ENCODE data around the gene SRGAP3.

Gene SRGAP3

DNA sequence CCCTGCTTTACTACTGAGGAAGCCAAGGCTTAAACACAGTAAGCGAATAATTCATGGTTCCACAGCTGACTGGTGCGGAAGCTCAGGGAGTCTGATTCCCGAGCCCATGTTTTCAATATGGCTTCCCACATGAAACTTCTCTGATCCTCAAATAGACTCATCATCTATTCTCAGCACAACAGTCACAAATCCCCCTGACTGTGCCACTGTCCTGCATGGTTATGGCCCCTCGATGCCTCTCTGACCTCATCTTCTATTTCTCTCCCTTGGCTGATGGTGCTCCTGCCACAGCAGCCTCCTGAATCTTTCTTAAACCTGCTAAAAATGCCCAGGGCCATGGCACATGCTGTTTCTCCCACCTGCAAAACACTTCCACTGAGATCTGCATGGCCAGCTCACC is 43.2 kb downstream of the SRGAP3 start:
- Histone ChIP-seq H3K27ac (no peak overlapping the region), H3K9ac (no peak overlapping the region), H3K9me3 (no peaks in the 10 kb centered on the region), H4K20me1 (no peaks in the 10 kb centered on the region), H3K4me2 (peak overlapping the region; percentile 39; the same call in 1 of the 2 replicates), H3K36me3 (no peaks in the 10 kb centered on the region), H3K4me1 (peaks cover 11% of the 10 kb centered on the region), H3K4me3 (no peak overlapping the region), H3K27me3 (no peaks in the 10 kb centered on the region)
- TF ChIP-seq Cebpa-rat (IDR thresholded peaks at IDR 0.05), result no peak

- Histone ChIP-seq H3K9me3 (no peaks in the 10 kb centered on the region), H3K4me3 (no peak overlapping the region), H3K27me3 (no peaks in the 10 kb centered on the region), H3K36me3 (no peaks in the 10 kb centered on the region), H3K27ac (no peak overlapping the region), H4K20me1 (no peaks in the 10 kb centered on the region), H3K4me1 (peaks cover 11% of the 10 kb centered on the region), H3K9ac (no peak overlapping the region), H3K4me2 (no peak overlapping the region)
- TF ChIP-seq Cebpa-rat (IDR thresholded peaks at IDR 0.05), result no peak
Measured at GRCh38 chr3:9205345-9206143, 43.9 kb downstream of the SRGAP3 start.

GRCh38 chr3:9204253-9204992 is 45.0 kb downstream of the SRGAP3 start:
- no peak for TF ChIP-seq Cebpa-rat (IDR thresholded peaks at IDR 0.05)
- H4K20me1 ChIP-seq, result no peaks in the 10 kb centered on the region
- no peaks in the 10 kb centered on the region for H3K27me3 ChIP-seq
- no peak overlapping the region for H3K4me3 ChIP-seq
- no peak overlapping the region for H3K4me2 ChIP-seq
- peaks cover 11% of the 10 kb centered on the region for H3K4me1 ChIP-seq
- H3K9ac ChIP-seq, result no peak overlapping the region
- no peaks in the 10 kb centered on the region for H3K36me3 ChIP-seq
- no peak overlapping the region for H3K27ac ChIP-seq
- no peaks in the 10 kb centered on the region for H3K9me3 ChIP-seq

DNA sequence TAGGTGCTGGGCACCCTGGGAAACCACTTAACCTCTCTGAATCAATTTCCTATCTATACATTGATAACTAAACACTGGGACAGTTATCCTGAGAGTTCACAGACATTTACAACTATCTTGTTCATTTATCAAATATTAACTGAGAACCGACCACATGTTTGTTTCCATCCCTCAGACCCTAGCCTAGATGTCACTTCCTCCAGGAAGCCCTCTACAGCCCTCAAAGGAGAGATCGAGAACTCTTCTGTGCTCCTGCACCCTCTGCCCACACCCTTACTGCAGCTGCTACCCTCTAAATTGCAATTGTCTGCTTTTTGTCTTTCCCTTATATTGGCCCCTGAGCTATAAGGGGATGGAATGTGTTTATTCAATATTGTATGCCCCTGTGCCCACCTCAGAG is 46.1 kb downstream of the SRGAP3 start:
- no peak overlapping the region for H3K27ac ChIP-seq
- no peaks in the 10 kb centered on the region for H3K9me3 ChIP-seq
- H3K36me3 ChIP-seq, result no peaks in the 10 kb centered on the region
- no peak for TF ChIP-seq Cebpa-rat (IDR thresholded peaks at IDR 0.05)
- no peak overlapping the region for H3K4me2 ChIP-seq
- H3K4me1 ChIP-seq, result peaks cover 11% of the 10 kb centered on the region
- H3K9ac ChIP-seq, result no peak overlapping the region
- H4K20me1 ChIP-seq, result no peaks in the 10 kb centered on the region
- no peak overlapping the region for H3K4me3 ChIP-seq
- no peaks in the 10 kb centered on the region for H3K27me3 ChIP-seq

- Histone ChIP-seq H3K27ac (no peak overlapping the region), H3K4me3 (no peak overlapping the region), H4K20me1 (no peaks in the 10 kb centered on the region), H3K27me3 (no peaks in the 10 kb centered on the region), H3K36me3 (no peaks in the 10 kb centered on the region), H3K4me2 (no peak overlapping the region), H3K4me1 (peaks cover 9% of the 10 kb centered on the region), H3K9ac (no peak overlapping the region), H3K9me3 (no peaks in the 10 kb centered on the region)
- no peak for TF ChIP-seq Cebpa-rat (IDR thresholded peaks at IDR 0.05)
Measured at GRCh38 chr3:9202546-9202945, 46.9 kb downstream of the SRGAP3 start.

GRCh38 chr3:9201955-9202354 is 47.5 kb downstream of the SRGAP3 start:
- H3K9me3 ChIP-seq, result no peaks in the 10 kb centered on the region
- no peaks in the 10 kb centered on the region for H3K27me3 ChIP-seq
- H3K4me2 ChIP-seq, result no peak overlapping the region
- no peak overlapping the region for H3K9ac ChIP-seq
- H3K36me3 ChIP-seq, result no peaks in the 10 kb centered on the region
- no peak for TF ChIP-seq Cebpa-rat (IDR thresholded peaks at IDR 0.05)
- no peak overlapping the region for H3K4me3 ChIP-seq
- no peak overlapping the region for H3K27ac ChIP-seq
- H4K20me1 ChIP-seq, result no peaks in the 10 kb centered on the region
- peaks cover 5% of the 10 kb centered on the region for H3K4me1 ChIP-seq

GRCh38 chr3:9201266-9201665 is 48.2 kb downstream of the SRGAP3 start:
- H4K20me1 ChIP-seq, result no peaks in the 10 kb centered on the region
- no peak for TF ChIP-seq Cebpa-rat (IDR thresholded peaks at IDR 0.05)
- no peak overlapping the region for H3K27ac ChIP-seq
- H3K27me3 ChIP-seq, result no peaks in the 10 kb centered on the region
- no peak overlapping the region for H3K4me3 ChIP-seq
- H3K9me3 ChIP-seq, result no peaks in the 10 kb centered on the region
- no peak overlapping the region for H3K4me2 ChIP-seq
- H3K9ac ChIP-seq, result no peak overlapping the region
- H3K4me1 ChIP-seq, result peaks cover 2% of the 10 kb centered on the region
- no peaks in the 10 kb centered on the region for H3K36me3 ChIP-seq

- Histone ChIP-seq H3K9ac (no peak overlapping the region), H3K9me3 (no peaks in the 10 kb centered on the region), H3K27me3 (no peaks in the 10 kb centered on the region), H4K20me1 (no peaks in the 10 kb centered on the region), H3K4me2 (no peak overlapping the region), H3K4me3 (no peak overlapping the region), H3K36me3 (no peaks in the 10 kb centered on the region), H3K4me1 (no peaks in the 10 kb centered on the region), H3K27ac (no peak overlapping the region)
- TF ChIP-seq Cebpa-rat (IDR thresholded peaks at IDR 0.05), result no peak
Measured at GRCh38 chr3:9199775-9200174, 49.7 kb downstream of the SRGAP3 start.

DNA sequence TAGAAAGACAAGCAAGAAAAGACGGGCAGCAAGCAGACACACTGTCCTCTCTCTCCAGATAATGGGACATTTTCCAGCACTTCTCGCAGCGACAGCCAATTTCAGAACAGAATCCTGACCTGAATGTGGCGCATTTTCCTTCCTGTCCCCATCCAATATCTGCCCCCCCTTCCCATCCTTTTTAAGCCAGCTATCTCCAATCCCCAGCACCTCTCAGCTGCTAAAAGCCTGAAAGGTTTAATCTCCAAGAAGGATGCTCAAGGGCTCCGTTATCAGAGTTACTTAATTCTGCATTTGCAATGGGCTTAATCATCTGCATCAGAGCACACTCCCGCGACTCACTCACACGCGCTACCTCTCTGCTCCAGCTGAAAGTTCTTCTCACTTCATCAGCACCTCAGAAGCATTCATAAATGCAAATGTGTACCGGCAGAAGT is 50.5 kb downstream of the SRGAP3 start:
- Histone ChIP-seq H3K36me3 (no peaks in the 10 kb centered on the region), H3K27me3 (no peaks in the 10 kb centered on the region), H3K4me2 (no peak overlapping the region), H3K27ac (no peak overlapping the region), H3K9me3 (no peaks in the 10 kb centered on the region), H3K4me3 (no peak overlapping the region), H4K20me1 (no peaks in the 10 kb centered on the region), H3K9ac (no peak overlapping the region), H3K4me1 (no peaks in the 10 kb centered on the region)
- TF ChIP-seq Cebpa-rat (IDR thresholded peaks at IDR 0.05), result no peak

DNA sequence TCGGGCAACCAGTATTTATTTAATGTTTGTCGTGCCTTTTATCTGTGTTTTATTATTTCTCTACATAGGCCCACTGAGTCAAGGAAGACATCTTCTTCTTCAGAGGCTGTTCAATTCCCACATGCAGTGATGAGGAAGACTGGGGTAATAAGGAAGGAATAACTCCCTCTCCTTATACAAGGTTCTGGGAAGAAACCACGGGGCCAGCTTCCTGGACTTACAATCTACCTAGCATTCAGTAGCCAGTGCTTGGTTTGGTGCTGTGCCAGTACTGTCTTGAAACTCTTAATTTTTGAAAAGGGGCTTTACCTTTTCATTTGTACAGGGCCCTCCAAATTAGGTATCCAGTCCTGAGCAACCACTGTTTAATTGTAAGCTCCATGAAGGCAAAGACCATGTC is 51.2 kb downstream of the SRGAP3 start:
- no peak overlapping the region for H3K4me3 ChIP-seq
- H3K36me3 ChIP-seq, result no peaks in the 10 kb centered on the region
- TF ChIP-seq Cebpa-rat (IDR thresholded peaks at IDR 0.05), result no peak
- no peak overlapping the region for H3K4me2 ChIP-seq
- no peak overlapping the region for H3K9ac ChIP-seq
- H4K20me1 ChIP-seq, result no peaks in the 10 kb centered on the region
- H3K9me3 ChIP-seq, result no peaks in the 10 kb centered on the region
- H3K4me1 ChIP-seq, result no peaks in the 10 kb centered on the region
- no peak overlapping the region for H3K27ac ChIP-seq
- no peaks in the 10 kb centered on the region for H3K27me3 ChIP-seq

Data from BLaER1 (cell line).